Ovary (tissue), 3 donors: ENCODE results near the gene NOX3.

ENCODE experiments used
- CTCF ChIP-seq, 3 donors: fragments of 450-650 bp in 2 of 3; fragments of 200-600 bp in 1 of 3; IDR thresholded peaks; one replicate each; pipeline versions ENCODE4 v1.5.1 to v1.8.0; 2016 to 2022; ENCODE audit warnings: antibody characterized with exemption in 3 of 3, mild to moderate bottlenecking in 1 of 3
- POLR2A ChIP-seq: fragments of 450-650 bp; IDR thresholded peaks from one replicate; pipeline ENCODE4 v1.6.1; 2017; ENCODE audit warnings: antibody characterized with exemption, mild to moderate bottlenecking, moderate library complexity
- donor health status: DM: no; HTN: no; CAD: no.

- no peak for TF ChIP-seq POLR2A
- TF ChIP-seq CTCF (IDR thresholded peaks at IDR 0.05), result no peak
These were observed 42.7 kb upstream of the NOX3 start for GRCh38 chr6:155498370-155498769.
